ENCODE measurements around the gene IDUA. TPM values are rescaled to one million over a fixed set of nuclear protein-coding genes. Genes with fewer than 3 reads are reported as not detected.

IDUA gene
- total RNA-seq, 2 donors from 2014 or later: 23.4 to 31.9 TPM

DNA sequence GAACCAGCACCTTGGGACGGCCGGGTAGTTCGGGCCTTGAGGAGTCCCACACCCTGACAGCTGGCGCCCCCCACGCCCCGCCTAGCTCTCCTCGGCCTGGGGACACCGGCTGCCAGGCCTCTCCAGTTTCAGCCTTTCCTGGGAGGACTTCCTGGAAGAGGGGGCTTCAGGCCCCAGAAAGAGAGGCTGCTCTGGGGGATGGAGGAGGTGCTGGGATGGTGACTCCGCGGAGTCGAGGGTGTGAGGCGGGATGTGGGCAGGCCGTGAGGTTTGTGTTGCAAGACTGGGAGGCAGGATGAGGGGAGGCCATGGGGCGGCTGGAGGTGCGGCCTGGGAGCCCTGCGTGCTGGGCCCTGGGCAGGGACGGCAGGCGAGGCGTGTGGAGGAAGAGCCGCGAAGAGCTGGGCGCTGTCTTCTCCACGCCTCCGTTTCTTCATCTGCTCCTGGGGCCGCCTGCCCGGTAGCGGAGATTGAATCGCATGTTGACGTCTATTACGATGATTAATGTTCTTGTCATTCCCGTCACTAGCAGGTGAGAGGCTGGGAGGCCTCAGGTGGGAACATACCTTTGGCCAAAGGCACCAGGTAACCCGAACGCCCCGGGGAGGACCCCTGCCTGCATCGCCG, 23.7 kb downstream of the IDUA start:
- TF ChIP-seq, protein P1, sequence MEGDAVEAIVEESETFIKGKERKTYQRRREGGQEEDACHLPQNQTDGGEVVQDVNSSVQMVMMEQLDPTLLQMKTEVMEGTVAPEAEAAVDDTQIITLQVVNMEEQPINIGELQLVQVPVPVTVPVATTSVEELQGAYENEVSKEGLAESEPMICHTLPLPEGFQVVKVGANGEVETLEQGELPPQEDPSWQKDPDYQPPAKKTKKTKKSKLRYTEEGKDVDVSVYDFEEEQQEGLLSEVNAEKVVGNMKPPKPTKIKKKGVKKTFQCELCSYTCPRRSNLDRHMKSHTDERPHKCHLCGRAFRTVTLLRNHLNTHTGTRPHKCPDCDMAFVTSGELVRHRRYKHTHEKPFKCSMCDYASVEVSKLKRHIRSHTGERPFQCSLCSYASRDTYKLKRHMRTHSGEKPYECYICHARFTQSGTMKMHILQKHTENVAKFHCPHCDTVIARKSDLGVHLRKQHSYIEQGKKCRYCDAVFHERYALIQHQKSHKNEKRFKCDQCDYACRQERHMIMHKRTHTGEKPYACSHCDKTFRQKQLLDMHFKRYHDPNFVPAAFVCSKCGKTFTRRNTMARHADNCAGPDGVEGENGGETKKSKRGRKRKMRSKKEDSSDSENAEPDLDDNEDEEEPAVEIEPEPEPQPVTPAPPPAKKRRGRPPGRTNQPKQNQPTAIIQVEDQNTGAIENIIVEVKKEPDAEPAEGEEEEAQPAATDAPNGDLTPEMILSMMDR (IDR thresholded peaks at IDR 0.05): no peak
- H3K36me3 ChIP-seq: no peaks in the 10 kb centered on the region
- H3K4me3 ChIP-seq: peak overlapping the region; percentile 94
- H3K27me3 ChIP-seq (replicated peaks; ENCODE audit: insufficient read depth): no peaks in the 10 kb centered on the region
- peak; percentile 67 for ATAC-seq (ENCODE audit: insufficient number of reproducible peaks, low FRiP score, low read depth)
- H3K9me3 ChIP-seq: no peaks in the 10 kb centered on the region
- peaks cover 4 to 39% of the 10 kb centered on the region in 2 donors for H3K4me1 ChIP-seq (ENCODE audit: control insufficient read depth in 1 of 2, low read depth in 2 of 2)
- peak overlapping the region; percentile 79 to 92 for H3K27ac ChIP-seq
- peak; percentile 50 for DNase-seq (ENCODE audit: low spot score)

DNA sequence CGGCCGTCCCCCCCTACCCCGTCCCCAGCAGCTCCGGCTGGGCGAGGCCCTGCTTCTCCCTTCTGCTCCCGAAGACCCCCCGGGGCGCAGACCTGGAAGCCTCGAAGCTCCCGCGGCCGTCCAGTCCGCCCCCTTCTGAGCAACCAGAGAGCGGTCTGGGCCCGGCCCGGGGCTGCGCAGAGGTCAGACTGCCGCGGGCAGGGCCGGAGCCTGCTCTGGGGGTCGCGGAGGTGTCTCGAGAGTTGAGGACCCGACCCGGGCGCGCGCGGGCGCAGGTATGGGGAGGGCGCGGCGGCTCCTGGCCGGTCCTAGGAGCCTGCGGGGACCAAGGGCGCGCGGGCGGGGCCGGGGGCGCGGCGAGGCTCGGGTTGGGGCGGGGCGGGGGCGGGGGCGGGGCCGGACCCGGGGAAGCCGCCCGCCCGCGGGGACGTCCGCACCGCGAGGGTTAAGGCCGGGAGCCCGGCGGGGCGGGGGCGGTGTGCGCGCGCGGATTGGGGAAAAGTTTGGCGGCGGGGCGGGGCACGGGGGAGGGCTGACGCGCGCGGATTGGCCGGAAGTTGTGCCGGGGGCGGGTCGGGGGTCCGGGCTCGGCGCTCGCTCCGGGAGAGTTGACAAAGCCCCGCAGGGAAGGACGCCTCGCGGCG, 24.3 kb downstream of the IDUA start, which contains the start of gene FGFRL1:
Gene FGFRL1 (plus strand): TSS at position 605 of the 644 bp plus-strand sequence. CDS start 860 bp downstream, outside the sequence.
- Histone ChIP-seq H3K27me3 (replicated peaks; ENCODE audit: insufficient read depth) (no peaks in the 10 kb centered on the region), H3K4me1 (ENCODE audit: control insufficient read depth in 1 of 2, low read depth in 2 of 2) (peaks cover 4 to 39% of the 10 kb centered on the region in 2 donors), H3K4me3 (peak within 1 kb of the TSS; percentile 94), H3K9me3 (no peaks in the 10 kb centered on the region), H3K36me3 (no peaks in the 10 kb centered on the region), H3K27ac (peak within 1 kb of the TSS; percentile 79 to 92)
- peak; percentile 59 for DNase-seq (ENCODE audit: low spot score)
- ATAC-seq (ENCODE audit: insufficient number of reproducible peaks, low FRiP score, low read depth): peak; percentile 58
- TF ChIP-seq, protein P1 (IDR thresholded peaks at IDR 0.05): no peak

DNA sequence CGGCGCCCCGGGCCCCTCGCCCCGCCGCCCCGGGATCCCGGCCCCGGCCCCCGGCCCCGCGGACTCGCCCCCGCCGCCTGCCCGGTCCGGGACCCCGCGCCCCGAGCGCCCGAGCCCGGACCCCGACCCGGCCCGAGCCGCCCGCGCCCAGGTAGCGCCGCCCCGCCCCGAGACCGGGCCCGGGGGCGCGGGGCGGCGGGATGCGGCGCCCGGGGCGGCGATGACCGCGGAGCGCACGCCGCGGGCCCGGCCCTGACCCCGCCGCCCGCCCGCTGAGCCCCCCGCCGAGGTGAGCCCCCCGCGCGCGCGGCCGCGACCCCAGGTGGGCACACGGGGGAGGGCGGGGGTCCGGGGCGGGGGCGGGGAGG, 24.8 kb downstream of the IDUA start:
- no peaks in the 10 kb centered on the region for H3K36me3 ChIP-seq
- DNase-seq (ENCODE audit: low spot score): no peak
- peak overlapping the region; percentile 85 for H3K4me3 ChIP-seq
- H3K27ac ChIP-seq: no peak overlapping the region
- no peak for ATAC-seq (ENCODE audit: insufficient number of reproducible peaks, low FRiP score, low read depth)
- peaks cover 4 to 39% of the 10 kb centered on the region in 2 donors for H3K4me1 ChIP-seq (ENCODE audit: control insufficient read depth in 1 of 2, low read depth in 2 of 2)
- H3K9me3 ChIP-seq: no peaks in the 10 kb centered on the region
- no peaks in the 10 kb centered on the region for H3K27me3 ChIP-seq (replicated peaks; ENCODE audit: insufficient read depth)
- TF ChIP-seq, protein P1 (IDR thresholded peaks at IDR 0.05): no peak

DNA sequence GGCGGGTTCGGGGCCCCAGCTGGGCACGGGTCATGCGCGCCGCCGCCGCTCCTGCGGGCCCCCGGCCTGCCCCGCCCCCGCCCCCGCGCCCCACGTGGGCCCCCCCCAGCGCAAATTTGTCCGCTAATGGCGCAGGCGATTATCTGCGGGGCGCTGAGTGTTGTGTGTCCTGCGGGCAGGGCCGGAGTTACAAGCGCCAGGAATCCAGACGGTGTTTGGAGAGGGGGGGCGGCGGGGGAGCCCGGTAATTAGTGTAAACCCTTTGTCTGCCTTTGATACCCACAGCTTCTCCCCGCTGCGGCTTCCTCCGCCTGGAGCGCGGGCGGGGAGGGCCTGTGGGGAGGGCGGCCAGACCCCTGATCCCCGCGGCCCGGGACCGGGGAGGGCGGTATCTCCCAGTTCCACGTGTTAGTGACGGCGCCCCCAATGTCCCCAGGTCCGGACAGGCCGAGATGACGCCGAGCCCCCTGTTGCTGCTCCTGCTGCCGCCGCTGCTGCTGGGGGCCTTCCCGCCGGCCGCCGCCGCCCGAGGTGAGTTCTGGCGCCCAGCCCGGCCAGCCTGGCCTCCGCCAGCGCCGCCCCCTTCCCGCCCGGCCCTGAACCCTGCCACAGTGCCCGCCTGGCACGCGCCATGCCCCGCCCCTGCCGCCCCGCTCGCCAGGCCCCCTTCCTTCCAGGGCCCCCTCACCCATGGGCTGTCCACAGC, 25.3 kb downstream of the IDUA start:
- no peaks in the 10 kb centered on the region for H3K36me3 ChIP-seq
- DNase-seq (ENCODE audit: low spot score): no peak
- H3K4me3 ChIP-seq: peak overlapping the region; percentile 85
- H3K9me3 ChIP-seq: no peaks in the 10 kb centered on the region
- no peak overlapping the region for H3K27ac ChIP-seq
- H3K27me3 ChIP-seq (replicated peaks; ENCODE audit: insufficient read depth): no peaks in the 10 kb centered on the region
- TF ChIP-seq, protein P1 (IDR thresholded peaks at IDR 0.05): no peak
- no peak for ATAC-seq (ENCODE audit: insufficient number of reproducible peaks, low FRiP score, low read depth)
- peaks cover 4 to 39% of the 10 kb centered on the region in 2 donors for H3K4me1 ChIP-seq (ENCODE audit: control insufficient read depth in 1 of 2, low read depth in 2 of 2)

All from thoracic aorta (tissue), 2 donors.